Body of pancreas (tissue), 4 donors: Measurements from ENCODE around the gene THSD4.

Experiments
- CTCF ChIP-seq, 7 experiments: fragments of 450-650 bp in 4 of 7; fragments of 200-600 bp in 3 of 7; sonication (generic) in 3 of 7; IDR thresholded peaks; one replicate each; pipeline ENCODE4 v1.5.1; 2016 to 2019; ENCODE audit warnings: antibody characterized with exemption in 7 of 7
- POLR2A ChIP-seq, 3 donors: fragments of 450-650 bp; IDR thresholded peaks; one replicate each; pipeline ENCODE4 v1.6.1; 2016; ENCODE audit warnings: antibody characterized with exemption in 3 of 3, mild to moderate bottlenecking in 2 of 3

- no peak for TF ChIP-seq POLR2A (IDR thresholded peaks at IDR 0.05)
- no peak for TF ChIP-seq CTCF (IDR thresholded peaks at IDR 0.05)
These were observed 164.5 kb downstream of the THSD4 start for GRCh38 chr15:71279757-71280141.
